Left colon (tissue), 2 donors: Measurements from ENCODE around the gene TMEM141. TPM values are rescaled to one million over a fixed set of nuclear protein-coding genes. Genes with fewer than 3 reads are reported as not detected.
A peak's percentile ranks its signal among the peaks of the same experiment; 100 is the strongest.
"Not testable (repeated sequence)": the region's sequence is repeated elsewhere in the genome, so short reads cannot be mapped to it uniquely, and the experiment has no call there.

Experiments
- ATAC-seq: fragments of 200-7000 bp; cut with Tn5 transposase; one replicate; pipeline ENCODE4 v1.9.1; 2020; ENCODE audit warnings: mild to moderate bottlenecking, moderate library complexity
- DNase-seq, 2 donors: peaks; one replicate each; pipeline ENCODE4 v3.0.0-alpha.2; 2020
- intact Hi-C, 2 donors: fragments of 100-400 bp; cut with DNase I in 1 of 2; cut with micrococcal nuclease in 1 of 2; formaldehyde crosslinking; loops; one replicate each; pipeline versions ENCODE4 v1.11.2 to v1.14.0; 2022; cut with DNase I, micrococcal nuclease
- total RNA-seq, 2 donors: library from RNA; stranded (reverse); fragmentation: NEBNext Ultra II Directional; extraction: Animal tissue kit (Norgen Biotek cat#: 25700); gene quantifications; one replicate each; pipeline ENCODE4 v1.2.1, GENCODE V29; 2021
- donor health status: DM: no; HTN: no; CAD: no.
- donor health status: DM: yes; HTN: yes; CAD: no.

The TMEM141 gene
- total RNA-seq, 2 donors from 2014 or later: 239 to 377 TPM

GRCh38 chr9:136825295-136826187 is 34.4 kb downstream of the TMEM141 start:
- intact Hi-C loops: no loop called here
- ATAC-seq: no peak
- DNase-seq: no peak

- DNase-seq: no peak
- ATAC-seq: no peak
- intact Hi-C loops: no loop called here
Measured at GRCh38 chr9:136826188-136826541, 35.0 kb downstream of the TMEM141 start.

DNA sequence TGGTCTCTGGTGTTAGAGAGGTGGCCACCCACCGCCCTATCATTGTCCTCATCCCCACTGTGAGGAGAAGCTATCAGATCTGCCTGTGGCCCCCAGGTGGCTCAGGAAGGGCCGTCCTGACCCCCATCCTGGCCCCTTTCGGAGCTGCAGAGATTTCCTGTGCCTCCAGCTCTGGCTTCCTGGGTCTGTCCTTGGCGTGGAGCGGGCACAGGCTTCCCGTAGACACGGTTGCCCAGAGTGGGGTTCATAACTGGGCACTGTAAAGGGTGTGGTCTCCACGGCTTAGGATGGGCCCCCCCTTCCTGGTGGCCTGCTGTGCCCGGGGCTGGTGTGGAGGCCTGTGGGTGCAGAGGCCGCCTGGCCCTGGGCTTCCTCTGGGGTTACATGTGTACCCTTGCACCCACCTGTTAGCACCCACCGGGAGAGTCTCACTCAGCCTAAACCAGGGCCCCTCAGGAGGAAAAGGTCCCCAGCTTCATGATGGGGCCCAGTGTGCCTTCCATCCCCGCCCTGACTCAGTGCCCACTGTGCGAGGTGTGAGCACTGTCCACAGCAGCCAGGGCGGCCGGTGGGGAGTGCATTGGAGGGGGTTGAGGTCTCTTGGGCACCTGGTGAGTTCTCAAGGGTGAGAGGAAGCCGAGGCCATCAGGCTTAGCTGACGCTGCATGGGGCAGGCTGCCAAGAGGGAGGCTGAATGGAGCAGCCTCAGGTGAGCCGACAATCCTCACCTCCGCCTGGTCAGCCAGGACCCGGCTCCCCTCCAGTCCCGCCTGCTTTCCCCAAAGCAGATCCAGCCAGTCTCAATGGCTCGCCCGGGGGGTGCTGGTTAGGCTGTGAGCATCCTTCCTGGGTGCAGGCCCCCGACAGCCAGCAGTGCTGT is 35.8 kb downstream of the TMEM141 start:
- intact Hi-C loops: no loop called here
- ATAC-seq (no peak), DNase-seq (no peak)

GRCh38 chr9:136827794-136828473 is 36.8 kb downstream of the TMEM141 start:
- no peak for DNase-seq
- ATAC-seq: no peak
- intact Hi-C loops: no loop called here

DNA sequence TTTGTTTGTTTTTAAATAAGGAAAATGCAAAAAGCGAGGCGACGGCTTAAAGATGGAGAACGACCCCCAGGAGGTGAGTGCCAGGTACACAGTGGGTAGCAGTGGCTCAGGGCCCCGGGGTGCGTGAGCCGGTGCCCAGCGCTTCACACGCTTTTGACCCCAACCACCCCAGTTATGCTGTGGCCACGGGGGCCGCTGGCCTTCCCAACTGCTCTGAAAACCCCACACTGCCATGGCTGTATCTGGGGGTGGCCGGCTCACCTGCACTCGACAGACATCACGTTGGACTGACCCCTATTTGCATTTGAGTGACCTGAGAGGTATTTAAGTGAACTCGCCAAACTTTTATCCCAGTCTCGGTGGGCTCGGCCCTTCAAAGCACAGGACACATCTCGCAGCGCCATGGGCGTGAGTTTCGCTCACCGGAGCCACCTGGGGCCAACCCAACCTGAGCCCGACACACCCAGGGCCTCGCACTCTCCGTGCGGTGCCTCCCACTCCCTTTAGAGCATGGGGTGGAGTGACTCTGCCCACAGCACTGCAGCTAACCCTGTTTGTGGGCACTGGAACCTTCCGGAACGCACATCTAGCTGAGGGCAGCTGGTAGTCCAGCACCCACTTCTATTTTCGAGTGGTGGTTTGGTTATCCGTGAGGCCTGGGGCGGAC is 37.5 kb downstream of the TMEM141 start:
- DNase-seq: no peak
- ATAC-seq: no peak
- intact Hi-C loops: no loop called here

- DNase-seq (no peak), ATAC-seq (no peak)
- intact Hi-C loops: no loop called here
Measured at GRCh38 chr9:136829412-136829811, 38.3 kb downstream of the TMEM141 start.

DNA sequence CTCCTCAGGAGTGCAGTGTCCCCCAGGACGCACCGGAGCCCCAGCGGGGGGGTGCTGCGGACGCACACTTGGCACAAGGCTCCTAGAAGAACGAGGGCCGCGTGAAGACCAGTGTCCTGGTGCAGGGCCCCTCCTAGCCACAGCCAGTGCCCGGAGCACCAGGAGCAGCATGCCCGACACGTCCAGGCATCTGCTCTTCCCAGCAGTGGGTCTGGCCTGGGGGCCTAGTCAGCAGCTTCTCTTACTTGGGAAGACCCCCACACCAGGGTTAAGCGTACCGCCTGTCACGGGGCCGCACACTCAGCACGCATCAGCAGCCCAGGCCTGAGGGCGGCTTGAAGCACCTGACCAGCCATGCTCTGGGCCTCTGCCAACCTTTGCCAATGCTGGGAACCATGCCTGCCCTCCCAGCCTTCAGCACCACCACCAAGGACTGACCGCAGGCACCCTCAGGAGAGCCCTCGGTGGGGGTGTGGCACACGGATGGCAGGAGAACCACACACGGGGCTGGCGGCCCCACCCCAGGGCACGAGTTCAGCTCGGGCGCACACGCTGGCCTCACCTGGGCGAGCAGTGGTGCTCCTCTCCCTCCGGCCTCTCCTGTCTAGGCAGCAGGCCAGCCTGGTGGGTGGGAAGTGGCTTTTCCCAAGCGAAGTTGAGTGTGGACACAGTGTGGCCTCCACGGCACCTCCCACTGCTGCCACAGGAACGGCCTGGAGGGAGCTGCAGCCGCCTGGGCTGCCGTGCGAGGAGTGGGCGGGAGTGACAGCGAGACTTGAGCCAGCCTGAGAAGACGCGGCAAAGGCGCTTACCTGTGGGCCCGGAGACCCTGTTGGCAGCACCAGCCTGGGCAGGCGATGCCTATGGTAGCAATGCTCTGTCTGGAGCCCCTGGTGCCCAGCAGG is 39.1 kb downstream of the TMEM141 start:
- peak; percentile 6 for ATAC-seq
- intact Hi-C loops: no loop called here
- DNase-seq: no peak

GRCh38 chr9:136831002-136831719 is 40.0 kb downstream of the TMEM141 start:
- intact Hi-C loops: no loop called here
- no peak for DNase-seq
- no peak for ATAC-seq

DNA sequence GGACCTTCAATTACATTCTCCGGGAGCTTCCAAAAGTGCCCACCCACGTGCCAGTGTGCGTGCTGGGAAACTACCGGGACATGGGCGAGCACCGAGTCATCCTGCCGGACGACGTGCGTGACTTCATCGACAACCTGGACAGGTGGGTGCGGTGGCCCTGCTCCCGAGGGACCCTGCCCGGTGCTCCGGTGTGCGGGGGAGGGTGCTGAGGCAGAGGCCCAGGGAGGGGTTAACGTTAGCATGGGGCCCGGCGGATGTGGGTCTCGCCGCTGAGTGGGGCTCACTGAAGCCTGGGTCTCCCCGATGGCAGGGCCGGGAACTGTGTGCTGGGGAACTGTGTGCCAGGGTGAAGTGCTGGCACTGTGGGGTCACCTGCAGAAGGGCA is 40.6 kb downstream of the TMEM141 start:
- no peak for DNase-seq
- ATAC-seq: no peak

GRCh38 chr9:136832581-136832980 is 41.4 kb downstream of the TMEM141 start:
- ATAC-seq: no peak
- intact Hi-C loops: no loop called here
- no peak for DNase-seq

More for the DNA sequence above, 40.6 kb downstream of the TMEM141 start:
- intact Hi-C loops: no loop called here

DNA sequence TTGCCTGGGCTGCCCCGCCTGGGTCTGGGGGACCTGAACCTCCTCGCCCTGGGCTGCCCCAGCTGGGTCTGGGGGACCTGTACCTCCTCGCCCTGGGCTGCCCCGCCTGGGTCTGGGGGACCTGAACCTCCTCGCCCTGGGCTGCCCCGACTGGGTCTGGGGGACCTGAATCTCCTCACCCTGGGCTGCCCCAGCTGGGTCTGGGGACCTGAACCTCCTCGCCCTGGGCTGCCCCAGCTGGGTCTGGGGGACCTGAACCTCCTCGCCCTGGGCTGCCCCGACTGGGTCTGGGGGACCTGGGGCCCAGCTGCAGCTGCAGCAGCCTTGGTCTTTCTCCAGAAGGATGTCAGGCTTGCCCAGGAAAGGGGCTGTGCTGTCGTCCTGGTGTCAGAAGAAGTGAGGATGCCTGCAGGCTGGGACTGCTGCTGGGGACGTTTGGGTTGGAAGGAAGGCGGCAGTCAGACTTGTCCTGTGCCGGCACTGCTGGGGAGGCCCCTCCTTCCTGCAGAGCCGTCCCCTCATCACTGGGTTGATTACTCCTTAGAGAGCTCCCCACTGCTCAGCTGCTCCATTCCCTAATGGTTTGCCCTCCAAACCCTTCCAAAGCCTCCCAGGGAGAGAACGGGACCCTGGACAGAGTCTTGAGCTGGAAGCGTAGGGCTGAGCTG is 42.4 kb downstream of the TMEM141 start:
- DNase-seq, ATAC-seq, intact Hi-C loops: not testable (repeated sequence)

GRCh38 chr9:136835162-136835931 is 44.2 kb downstream of the TMEM141 start:
- intact Hi-C loops: no loop called here
- ATAC-seq: no peak
- DNase-seq: no peak

GRCh38 chr9:136835932-136836904 is 45.1 kb downstream of the TMEM141 start:
- intact Hi-C loops: no loop called here
- no peak for DNase-seq
- no peak for ATAC-seq

- no peak for DNase-seq
- ATAC-seq: no peak
- intact Hi-C loops: no loop called here
Measured at GRCh38 chr9:136837146-136837855, 46.2 kb downstream of the TMEM141 start.
